A549 (cell line): ENCODE results near the gene SRC. TPM values are rescaled to one million over a fixed set of nuclear protein-coding genes. Genes with fewer than 3 reads are reported as not detected.

Source experiments
- ATAC-seq, 2 experiments: fragments of 200-7000 bp in 1 of 2; fragments of >200 bp in 1 of 2; cut with Nextera tagmentation in 1 of 2; cut with Tn5 transposase in 1 of 2; 3 replicates each; pipeline versions ENCODE4 v1.8.0 to v1.9.1; 2018 to 2020; ENCODE audit warnings: mild to moderate bottlenecking in 1 of 2, moderate library complexity in 1 of 2
- CTCF ChIA-PET: fragments of 300-600 bp; sonication (Branson Sonifier 250); formaldehyde crosslinking; extraction: SDS; loops from one replicate; lab custom pipeline; 2021; ENCODE audit warnings: antibody characterized with exemption, inconsistent platforms; lab: Yijun Ruan, JAX
- POLR2A ChIA-PET: fragments of 350-600 bp; formaldehyde crosslinking; extraction: SDS; loops from one replicate; lab custom pipeline; 2021; ENCODE audit warnings: antibody characterized with exemption, inconsistent platforms; lab: Yijun Ruan, JAX
- DNase-seq, 2 experiments: peaks; one replicate each; pipeline versions ENCODE4 v3.0.0 to v3.0.0-alpha.2; 2011 to 2016; ENCODE audit warnings: low read depth in 1 of 2, low spot score in 1 of 2
- FAIRE-seq: peaks from 2 replicates; lab custom pipeline; 2011; peaks lifted over from hg19 to GRCh38; lab: Jason Lieb, UNC
- H3K27ac ChIP-seq, 2 experiments: fragments of >200 bp; sonication (Bioruptor Twin); formaldehyde crosslinking; 3 replicates each; pipeline ENCODE4 v1.5.1; 2016 to 2017
- H3K4me1 ChIP-seq: fragments of >200 bp; sonication (Bioruptor Twin); formaldehyde crosslinking; 3 replicates; pipeline ENCODE4 v1.6.1; 2016
- H3K4me2 ChIP-seq: fragments of >200 bp; sonication (Bioruptor Twin); formaldehyde crosslinking; 3 replicates; pipeline ENCODE4 v1.6.1; 2016
- H3K4me3 ChIP-seq: fragments of >200 bp; sonication (Bioruptor Twin); formaldehyde crosslinking; 3 replicates; pipeline ENCODE4 v1.5.1; 2016
- H3K9me3 ChIP-seq: fragments of >200 bp; sonication (Bioruptor Twin); formaldehyde crosslinking; 3 replicates; pipeline ENCODE4 v1.6.1; 2016
- BHLHE40 ChIP-seq: IDR thresholded peaks from 2 replicates; pipeline ENCODE4 v1.6.1; 2012; ENCODE audit warnings: low read depth, low read length, inconsistent platforms
- ELK1 ChIP-seq: fragments of 150-350 bp; IDR thresholded peaks from 2 replicates; pipeline ENCODE4 v1.6.1; 2014; ENCODE audit warnings: low read depth, mild to moderate bottlenecking, low read length
- FOSB ChIP-seq: fragments of 250-450 bp; sonication (Bioruptor Pico); IDR thresholded peaks from 2 replicates; pipeline ENCODE4 v1.5.0; 2020; ENCODE audit warnings: mild to moderate bottlenecking, moderate library complexity
- HOXA7 ChIP-seq: fragments of 250-450 bp; sonication (Bioruptor Pico); IDR thresholded peaks from 2 replicates; pipeline ENCODE4 v1.5.0; 2020; ENCODE audit warnings: mild to moderate bottlenecking, moderate library complexity
- HOXB5 ChIP-seq: fragments of 250-450 bp; sonication (Bioruptor Pico); IDR thresholded peaks from 2 replicates; pipeline ENCODE4 v1.5.0; 2020; ENCODE audit warnings: mild to moderate bottlenecking, moderate library complexity
- JUN ChIP-seq, 2 experiments: fragments of >200 bp; sonication (Bioruptor Twin); formaldehyde crosslinking; IDR thresholded peaks; 2 replicates in 1 of 2; 3 replicates in 1 of 2; pipeline ENCODE4 v1.6.1; 2016 to 2017
- KDM5A ChIP-seq: fragments of 200-600 bp; sonication (generic); IDR thresholded peaks from 2 replicates; pipeline ENCODE4 v1.6.1; 2016; ENCODE audit warnings: antibody characterized with exemption, mild to moderate bottlenecking
- MAX ChIP-seq: IDR thresholded peaks from 2 replicates; pipeline ENCODE4 v1.6.1; 2012
- MAZ ChIP-seq: fragments of 150-350 bp; IDR thresholded peaks from 2 replicates; pipeline ENCODE4 v1.6.1; 2014; ENCODE audit warnings: antibody characterized with exemption, low read depth, low read length, borderline replicate concordance
- NFE2L2 ChIP-seq: fragments of 150-350 bp; conservative IDR thresholded peaks from 2 replicates; pipeline ENCODE4 v1.6.1; 2014; ENCODE audit warnings: low read length
- NPAS2 ChIP-seq: fragments of 250-450 bp; sonication (Bioruptor Pico); IDR thresholded peaks from 2 replicates; pipeline ENCODE4 v1.8.0; 2022; ENCODE audit warnings: mild to moderate bottlenecking, moderate library complexity, borderline replicate concordance
- PHF8 ChIP-seq: fragments of 200-600 bp; sonication (generic); IDR thresholded peaks from 2 replicates; pipeline ENCODE4 v1.6.1; 2016; ENCODE audit warnings: low read depth, mild to moderate bottlenecking, antibody characterized with exemption, moderate library complexity, borderline replicate concordance
- RAD21 ChIP-seq, 2 experiments: fragments of >200 bp in 1 of 2; sonication (Bioruptor Twin) in 1 of 2; formaldehyde crosslinking in 1 of 2; IDR thresholded peaks in 1 of 2; conservative IDR thresholded peaks in 1 of 2; 2 replicates in 1 of 2; 3 replicates in 1 of 2; pipeline ENCODE4 v1.6.1; 2012 to 2018; ENCODE audit warnings: inconsistent platforms in 1 of 2
- REST ChIP-seq: fragments of 200-600 bp; sonication (generic); IDR thresholded peaks from 2 replicates; pipeline ENCODE4 v1.6.1; 2016; ENCODE audit warnings: antibody characterized with exemption, mild to moderate bottlenecking, moderate library complexity
- RFX5 ChIP-seq: fragments of 450-650 bp; IDR thresholded peaks from 2 replicates; pipeline ENCODE4 v1.7.1; 2014; ENCODE audit warnings: antibody characterized with exemption, mild to moderate bottlenecking, moderate library complexity
- TFCP2L1 ChIP-seq: fragments of 250-450 bp; sonication (Bioruptor Pico); IDR thresholded peaks from 2 replicates; pipeline ENCODE4 v1.5.0; 2021; ENCODE audit warnings: mild to moderate bottlenecking
- TP53 ChIP-seq: fragments of 250-450 bp; sonication (Bioruptor Pico); IDR thresholded peaks from 2 replicates; pipeline ENCODE4 v1.5.0; 2021; ENCODE audit warnings: mild to moderate bottlenecking, moderate library complexity
- ZFP36 ChIP-seq: fragments of 450-650 bp; IDR thresholded peaks from 2 replicates; pipeline ENCODE4 v1.6.1; 2014; ENCODE audit warnings: borderline replicate concordance; ENCODE audit not compliant: partially characterized antibody
- ZNF302 ChIP-seq: fragments of 250-450 bp; sonication (Bioruptor Pico); IDR thresholded peaks from 2 replicates; pipeline ENCODE4 v1.9.0; 2021; ENCODE audit warnings: inconsistent platforms, mild to moderate bottlenecking, moderate library complexity
- WGBS: methylation state at CpG from one replicate; pipeline ENCODE4 v1.1.6; 2017; ENCODE audit errors: missing lambda C conversion rate; 5-methylcytosine and 5-hydroxymethylcytosine counted together
- polyA plus RNA-seq, 4 experiments: library from polyadenylated mRNA; depleted of rRNA in 3 of 4; stranded (reverse); fragments of >200 nt; fragmentation: RNase III in 1 of 4; extraction: RNeasy Plus Mini Kit Qiagen cat#74134 plus additional on column Dnase treatment in 1 of 4; gene quantifications; 2 replicates in 3 of 4; 3 replicates in 1 of 4; pipeline ENCODE4 v1.2.3, GENCODE V29; 2011 to 2017

The SRC gene
- polyA plus RNA-seq, 2 of the 4 experiments (the other 2 are of a cell fraction), result 139 to 154 TPM

GRCh38 chr20:37394543-37395409 is 48.8 kb downstream of the SRC start:
- FAIRE-seq (no peak), DNase-seq (no peak), ATAC-seq (peak in 1 of 2 experiments; percentile 2; a peak in 3 of 6 replicates)
- Histone ChIP-seq H3K4me1 (peaks cover 74% of the 10 kb centered on the region), H3K4me3 (no peak overlapping the region), H3K9me3 (no peaks in the 10 kb centered on the region), H3K4me2 (peak overlapping the region; percentile 25; the same call in 1 of the 3 replicates), H3K27ac (peak overlapping the region; percentile 69 to 84)
- TF ChIP-seq JUN (IDR thresholded peaks at IDR 0.05), result peak in 1 of 2 experiments; percentile 36; a peak in 1 of 5 replicates
- TF ChIP-seq TFCP2L1 (CRISPR knock-in tag), result peak; percentile 36; the same call in 1 of the 2 replicates
- 0 out of 2 replicates have a peak, but pooled peaks have one; percentile 18 for TF ChIP-seq REST
- TF ChIP-seq RAD21 (conservative IDR thresholded peaks at IDR 0.05 in 1 of 2, IDR thresholded peaks at IDR 0.05 in 1 of 2), result no peak
- no peak for TF ChIP-seq ELK1
- peak; percentile 33; the same call in 1 of the 2 replicates for TF ChIP-seq MAX
- TF ChIP-seq RFX5, result no peak
- TF ChIP-seq KDM5A, result no peak
- TF ChIP-seq TP53, result peak; percentile 55; the same call in 1 of the 2 replicates
- no peak for TF ChIP-seq ZNF302 (CRISPR knock-in tag)
- no peak for TF ChIP-seq NFE2L2
- TF ChIP-seq FOSB (CRISPR knock-in tag), result no peak
- no peak for TF ChIP-seq MAZ
- POLR2A ChIA-PET, result no interaction called here
- 80% methylated on average over 19 of the region's 19 CpGs for WGBS
- CTCF ChIA-PET, result interaction anchor here (0.6 to 6.4 kb wide), 3 partner anchors 8 to 43 kb away, joined by 3 to 49 read pairs (median 26); no protein-coding TSS in a partner anchor

- POLR2A ChIA-PET, result no interaction called here
- no peaks in the 10 kb centered on the region for H3K9me3 ChIP-seq
- peak overlapping the region; percentile 69 to 84 for H3K27ac ChIP-seq
- WGBS, result 47% methylated on average over 8 of the region's 9 CpGs
- FAIRE-seq (no peak), ATAC-seq (no peak), DNase-seq (no peak)
- CTCF ChIA-PET, result interaction anchor here (0.6 to 6.4 kb wide), 4 partner anchors 9 to 113 kb away, joined by 3 to 49 read pairs (median 6); no protein-coding TSS in a partner anchor
- peak overlapping the region; percentile 25; the same call in 1 of the 3 replicates for H3K4me2 ChIP-seq
- H3K4me1 ChIP-seq, result peaks cover 71% of the 10 kb centered on the region
- peak; percentile 17 for TF ChIP-seq ZFP36
- TF ChIP-seq NPAS2, result no peak
- TF ChIP-seq, all 56 proteins: peak for 1
- no peak overlapping the region for H3K4me3 ChIP-seq
Observed at GRCh38 chr20:37395410-37395797, 49.5 kb downstream of the SRC start.

GRCh38 chr20:37395921-37396415 is 50.0 kb downstream of the SRC start:
- Histone ChIP-seq H3K27ac (peak overlapping the region; percentile 69 to 84), H3K4me2 (peak overlapping the region; percentile 25; the same call in 2 of the 3 replicates), H3K9me3 (no peaks in the 10 kb centered on the region), H3K4me1 (peaks cover 66% of the 10 kb centered on the region), H3K4me3 (no peak overlapping the region)
- POLR2A ChIA-PET, result no interaction called here
- 0 out of 2 replicates have a peak, but pooled peaks have one; percentile 38 for TF ChIP-seq TP53
- no peak for TF ChIP-seq MAX
- TF ChIP-seq HOXA7 (CRISPR knock-in tag), result no peak
- TF ChIP-seq KDM5A, result no peak
- no peak for TF ChIP-seq BHLHE40
- TF ChIP-seq PHF8, result no peak
- no peak for TF ChIP-seq HOXB5 (CRISPR knock-in tag)
- WGBS, result 84% methylated on average over 11 of the region's 22 CpGs
- ATAC-seq (peak in 1 of 2 experiments; percentile 2; a peak in 3 of 6 replicates), DNase-seq (peak in 1 of 2 experiments; percentile 55), FAIRE-seq (no peak)
- CTCF ChIA-PET, result interaction anchor here (0.6 to 6.4 kb wide), 6 partner anchors 9 to 126 kb away, joined by 3 to 49 read pairs (median 6); no protein-coding TSS in a partner anchor
